GM19238 (cell line): ENCODE measurements around the gene LRRC74B.
A peak's percentile ranks its signal among the peaks of the same experiment; 100 is the strongest.
"Not testable (repeated sequence)": the region's sequence is repeated elsewhere in the genome, so short reads cannot be mapped to it uniquely, and the experiment has no call there.

Experiments
- DNase-seq: peaks from one replicate; pipeline ENCODE4 v3.0.0; 2011; ENCODE audit warnings: low spot score; ENCODE audit not compliant: insufficient read length

The LRRC74B gene

DNA sequence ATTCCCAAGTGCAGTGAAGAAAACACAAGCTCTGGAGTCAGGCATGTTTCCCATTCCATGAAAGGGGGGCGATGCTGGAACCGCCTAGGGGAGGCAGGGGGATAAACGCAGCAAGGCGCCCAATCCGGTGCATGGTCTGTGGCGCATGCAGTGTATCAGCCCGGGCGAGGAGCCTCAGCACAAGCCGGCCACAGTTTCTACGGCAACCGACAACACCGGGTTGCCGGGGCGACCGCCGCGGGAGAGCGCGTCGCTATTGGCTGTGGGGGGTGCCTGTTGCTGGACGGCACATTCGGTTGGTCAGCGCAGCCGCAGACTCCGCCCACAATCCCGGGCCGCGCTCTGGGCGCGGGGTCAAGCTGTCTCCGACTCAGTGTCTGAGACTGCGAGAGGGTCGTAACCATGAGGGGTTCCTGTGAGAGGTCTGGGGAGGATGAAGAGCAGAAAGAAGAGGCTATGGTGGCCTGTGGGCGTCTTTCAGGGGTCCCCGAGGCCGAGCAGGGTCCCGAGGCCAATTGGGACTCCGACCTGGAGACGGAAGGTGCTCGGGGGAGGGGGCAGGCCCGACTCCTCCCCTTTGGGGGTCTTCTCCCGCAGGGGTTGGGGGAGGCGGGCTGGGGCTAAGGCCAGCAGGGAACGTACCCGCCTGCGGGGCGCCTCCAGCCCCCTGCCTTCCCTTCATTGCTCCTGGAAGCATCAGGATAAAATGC is at the start of gene LRRC74B:
Gene LRRC74B, plus strand, starts transcription at position 362 of the 710 bp plus-strand sequence. Its CDS starts 41 bp downstream, at position 403.
- peak; percentile 90 for DNase-seq

- DNase-seq = no peak
Observed at GRCh38 chr22:20996031-20996410, 49.7 kb upstream of the LRRC74B start.

- DNase-seq = no peak
Observed at GRCh38 chr22:20996598-20997535, 48.9 kb upstream of the LRRC74B start.

DNA sequence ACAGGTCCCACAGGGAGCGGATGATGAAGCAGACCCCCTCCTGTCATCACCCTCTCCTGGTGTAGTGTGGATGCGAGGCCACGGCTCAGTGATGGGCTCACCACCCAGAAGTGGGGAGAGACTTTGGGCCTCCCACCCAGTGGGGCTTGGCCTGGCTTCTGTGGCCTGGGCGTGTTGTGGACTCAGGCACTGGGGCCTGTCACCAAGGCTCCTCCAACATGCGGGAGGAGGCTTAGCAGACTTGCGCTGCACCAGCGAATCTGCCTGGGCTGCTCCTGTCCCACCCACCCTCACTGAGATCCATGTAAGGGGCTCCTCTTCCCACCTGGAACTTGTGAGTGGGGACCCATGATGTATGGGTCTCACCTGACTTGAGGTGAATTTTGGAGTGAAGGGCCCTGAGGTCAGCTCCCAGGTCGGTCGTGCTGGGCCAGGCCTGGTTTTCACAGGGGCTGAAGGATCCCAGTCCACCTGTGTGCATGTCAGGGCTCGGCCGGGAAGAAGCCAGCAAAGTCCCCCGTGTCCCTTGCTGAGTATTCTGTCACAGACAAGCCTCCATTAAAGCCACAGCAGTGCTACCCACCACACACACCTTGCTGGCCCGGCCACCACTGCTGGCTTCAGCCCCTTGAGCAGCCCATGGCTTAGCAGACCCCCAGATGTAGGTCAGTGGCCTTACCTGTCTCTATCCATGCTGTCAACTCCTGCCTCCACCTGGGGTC is 48.0 kb upstream of the LRRC74B start:
- no peak for DNase-seq

- no peak for DNase-seq
Observed at GRCh38 chr22:20998411-20999336, 47.1 kb upstream of the LRRC74B start.

DNA sequence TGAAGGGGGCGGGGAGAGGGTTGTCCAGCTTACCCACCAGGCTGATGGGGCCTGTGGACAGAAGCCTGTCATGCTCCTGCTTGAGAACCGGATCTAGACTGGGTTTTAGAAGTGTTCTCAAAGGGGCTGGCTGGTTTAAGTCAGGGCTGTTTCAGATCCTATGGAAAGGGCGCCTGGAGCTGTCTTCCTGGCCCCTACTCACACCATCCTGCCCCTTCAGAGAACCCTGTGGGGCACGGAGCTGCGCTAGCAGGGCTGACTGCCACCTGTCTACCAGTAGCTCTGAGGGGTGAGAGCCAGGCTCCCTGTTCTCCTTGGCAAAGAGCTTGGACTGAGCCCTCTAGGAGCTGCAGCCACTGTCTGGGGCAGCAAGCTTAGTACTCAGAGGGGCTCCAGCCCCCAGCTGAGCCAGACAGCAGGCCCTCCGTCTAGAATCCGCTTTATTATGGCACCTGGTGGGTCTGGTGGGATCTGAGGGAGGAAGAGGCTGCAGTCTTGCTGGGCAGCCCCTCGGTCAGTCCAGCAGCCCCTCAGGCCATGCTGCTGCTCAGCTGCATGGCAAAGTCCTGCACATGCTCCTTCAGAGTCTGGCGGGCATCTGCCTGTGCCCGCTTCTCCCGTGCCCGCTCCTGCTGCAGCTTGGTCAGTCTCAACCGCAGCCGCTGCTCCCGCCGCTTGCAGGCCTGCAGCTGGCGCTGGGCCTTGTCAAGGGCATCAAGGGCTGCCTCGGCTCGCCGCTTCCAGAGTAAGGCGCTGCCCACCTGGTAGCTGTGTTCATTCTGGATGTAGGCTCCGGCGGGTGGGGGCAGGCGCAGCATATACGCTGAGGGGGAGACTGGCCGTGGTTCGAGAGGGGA is 46.2 kb upstream of the LRRC74B start:
- no peak for DNase-seq

DNA sequence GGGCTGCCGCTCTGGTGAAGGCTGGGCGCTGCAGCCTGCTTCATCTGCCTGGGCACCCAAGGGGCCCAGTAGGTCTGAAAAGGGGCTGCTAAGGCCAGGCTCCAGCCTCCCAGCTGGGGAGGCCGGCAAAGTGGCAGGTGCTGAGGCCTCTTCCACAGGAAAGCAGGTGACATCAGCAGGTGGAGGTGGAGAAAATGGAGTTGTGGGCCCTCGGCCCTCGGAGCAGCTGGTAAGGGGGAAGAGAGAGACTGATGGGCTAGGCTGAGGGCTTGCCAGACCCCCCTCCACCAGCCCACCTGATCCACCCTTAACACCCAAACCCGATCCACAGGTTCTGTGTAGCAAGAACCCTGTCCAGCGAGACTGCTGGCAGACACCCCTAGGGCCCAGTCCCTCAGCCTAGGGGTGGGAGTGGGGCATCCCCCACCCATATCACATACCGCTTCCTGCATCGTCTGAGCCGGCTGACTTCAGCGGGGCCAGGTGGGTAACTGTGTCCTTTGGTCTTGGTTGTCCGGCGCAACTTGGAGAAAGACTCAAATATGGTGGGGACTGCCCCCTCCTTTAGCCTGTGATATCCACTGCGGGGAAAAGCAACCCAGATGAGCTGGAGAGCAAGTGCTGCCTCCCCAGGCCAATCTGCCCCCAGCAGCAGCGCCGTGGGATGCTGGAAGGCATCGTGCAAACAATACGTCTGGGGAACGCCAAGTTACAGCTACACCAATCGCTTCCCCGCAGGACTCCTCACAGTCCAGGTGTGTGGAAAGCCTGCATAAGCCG is 45.3 kb upstream of the LRRC74B start:
- no peak for DNase-seq

GRCh38 chr22:21000987-21001600 is 44.7 kb upstream of the LRRC74B start:
- DNase-seq = peak; percentile 37

DNA sequence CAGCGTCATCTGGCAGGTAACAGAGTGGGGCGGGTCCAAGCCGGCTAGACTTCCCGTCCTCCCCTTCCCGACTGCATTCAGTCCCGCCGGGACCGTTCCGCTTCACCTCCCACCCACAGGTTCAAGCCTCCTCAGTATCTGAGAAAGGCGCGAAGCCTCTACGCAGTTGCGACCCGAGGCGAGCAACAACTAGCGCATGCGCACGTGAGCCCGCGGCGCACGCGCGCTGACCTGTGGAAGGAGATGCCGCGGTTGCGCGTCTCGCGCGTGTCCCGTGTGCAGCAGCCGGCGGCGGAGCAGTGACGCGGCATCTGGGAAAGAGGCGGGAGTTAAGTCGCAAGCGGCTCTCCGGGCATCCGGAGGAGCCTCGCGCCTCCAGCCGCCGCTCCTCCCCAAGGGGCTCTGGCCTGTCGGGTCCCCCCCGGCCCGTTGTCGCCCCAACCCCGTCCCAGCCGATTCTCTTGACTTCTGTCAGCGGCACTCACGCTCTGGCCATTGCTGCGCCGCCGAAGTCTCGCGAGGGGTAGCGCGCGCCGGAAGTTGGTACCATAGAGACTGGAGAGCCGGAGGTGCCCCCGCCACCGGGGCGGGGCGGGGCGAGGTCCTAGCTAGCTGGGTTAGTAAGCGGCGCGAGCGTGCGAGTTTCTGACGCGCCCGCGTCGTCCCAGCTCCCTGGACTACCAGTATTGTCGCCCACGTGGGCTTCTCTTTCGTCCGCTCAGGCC is 44.0 kb upstream of the LRRC74B start, which contains the start of gene THAP7:
Gene THAP7, minus strand, starts transcription at position 518 of the 725 bp plus-strand sequence. Its CDS starts 207 bp downstream, at position 311.
- DNase-seq = peak; percentile 94

DNA sequence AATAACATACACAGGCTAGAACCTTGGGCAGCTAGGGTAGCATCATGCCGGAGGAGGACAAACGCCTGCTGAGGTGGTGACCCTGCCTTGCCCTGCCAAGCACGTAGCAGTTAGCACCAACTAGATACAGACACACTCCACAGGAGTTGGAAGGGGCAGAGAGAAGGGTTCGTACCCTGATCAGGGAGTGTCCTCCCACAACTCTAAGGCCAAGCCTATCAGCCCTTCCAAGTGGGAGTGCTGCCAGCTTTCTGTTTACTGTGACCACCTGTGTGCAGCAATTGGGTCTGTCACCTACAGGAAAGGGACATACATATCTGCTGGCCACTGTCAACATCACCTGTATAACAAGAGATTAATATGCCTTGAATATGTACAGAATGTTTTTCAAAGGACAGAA is 42.0 kb upstream of the LRRC74B start:
- no peak for DNase-seq

- DNase-seq = not testable (repeated sequence)
Observed at GRCh38 chr22:21009208-21009607, 36.5 kb upstream of the LRRC74B start.

GRCh38 chr22:21009638-21010425 is 35.9 kb upstream of the LRRC74B start:
- DNase-seq = no peak

DNA sequence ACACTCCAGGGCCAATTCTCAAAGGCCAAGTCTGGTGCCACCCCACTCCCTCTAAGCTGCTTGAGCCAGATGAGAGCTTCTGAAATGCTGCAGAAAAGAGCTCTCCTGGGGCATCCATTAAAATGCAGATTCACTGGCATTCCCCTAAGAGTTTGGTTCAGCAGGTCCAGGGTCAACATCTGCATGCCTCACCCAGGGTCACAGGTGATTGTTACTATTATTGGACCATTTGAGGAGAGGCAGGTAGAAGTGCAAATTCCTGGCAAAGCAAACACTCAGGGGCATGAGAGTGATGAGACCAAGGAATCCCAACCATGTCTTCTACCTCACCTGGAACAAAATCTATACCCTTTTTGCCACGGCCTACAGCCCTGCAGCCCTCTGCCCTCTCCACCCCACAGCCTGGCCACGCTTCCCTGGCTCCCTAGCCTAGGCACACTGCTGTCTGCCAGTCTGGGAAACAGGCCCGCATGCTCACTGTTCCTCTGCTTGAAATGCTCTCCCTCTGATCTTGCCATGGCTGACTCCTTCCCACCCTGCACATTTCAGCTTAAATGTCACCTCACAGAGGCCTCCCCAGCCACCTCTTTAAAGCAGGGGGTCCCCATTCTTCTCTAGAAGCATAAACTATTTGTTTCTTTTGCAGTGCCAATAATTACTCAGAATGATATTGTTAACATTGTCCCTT is 35.2 kb upstream of the LRRC74B start:
- DNase-seq = no peak

- DNase-seq = no peak
Observed at GRCh38 chr22:21012446-21013407, 33.0 kb upstream of the LRRC74B start.

GRCh38 chr22:21013657-21014201 is 32.0 kb upstream of the LRRC74B start:
- DNase-seq = no peak
